ENCODE results near the gene FAM171A1. TPM values are rescaled to one million over a fixed set of nuclear protein-coding genes. Genes with fewer than 3 reads are reported as not detected.
"Not testable (repeated sequence)": the region's sequence is repeated elsewhere in the genome, so short reads cannot be mapped to it uniquely, and the experiment has no call there.

FAM171A1 gene
- total RNA-seq, 1 donor from 2014 or later: 3.9 TPM

DNA sequence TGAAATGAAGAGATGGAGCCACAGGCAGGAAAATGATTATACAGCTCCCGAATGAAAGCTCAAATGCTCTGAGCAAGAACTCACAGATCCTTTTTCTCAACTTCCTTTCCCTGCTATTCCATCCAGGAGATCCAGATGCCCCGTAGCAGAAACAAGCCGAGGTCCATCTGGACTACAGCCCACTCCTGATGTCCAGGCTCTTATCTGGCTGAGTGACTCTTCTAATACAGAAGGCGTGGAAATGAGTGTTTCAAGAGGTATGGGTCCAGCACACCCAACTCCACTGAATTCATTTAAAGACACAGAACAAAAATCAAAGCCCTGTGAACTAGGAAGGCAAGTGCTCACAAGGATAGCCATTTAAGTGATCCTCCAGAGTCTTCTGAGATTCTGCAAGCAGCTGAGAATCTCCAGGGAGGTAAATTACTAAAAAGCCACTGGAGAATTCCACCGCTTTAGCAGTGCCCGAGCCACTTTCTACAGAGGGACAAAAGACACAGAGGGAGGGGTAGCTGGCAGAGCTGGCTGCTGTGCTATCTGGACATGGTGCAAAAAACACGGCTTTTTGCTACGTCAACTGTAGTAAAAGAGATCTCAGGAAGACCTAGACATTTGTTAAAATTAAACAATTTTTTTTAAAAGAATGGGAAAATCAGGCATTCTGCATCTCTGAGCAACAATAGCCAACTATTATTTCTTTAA, 24.5 kb downstream of the FAM171A1 start:
- intact Hi-C loops (cut with micrococcal nuclease): no loop called here

DNA sequence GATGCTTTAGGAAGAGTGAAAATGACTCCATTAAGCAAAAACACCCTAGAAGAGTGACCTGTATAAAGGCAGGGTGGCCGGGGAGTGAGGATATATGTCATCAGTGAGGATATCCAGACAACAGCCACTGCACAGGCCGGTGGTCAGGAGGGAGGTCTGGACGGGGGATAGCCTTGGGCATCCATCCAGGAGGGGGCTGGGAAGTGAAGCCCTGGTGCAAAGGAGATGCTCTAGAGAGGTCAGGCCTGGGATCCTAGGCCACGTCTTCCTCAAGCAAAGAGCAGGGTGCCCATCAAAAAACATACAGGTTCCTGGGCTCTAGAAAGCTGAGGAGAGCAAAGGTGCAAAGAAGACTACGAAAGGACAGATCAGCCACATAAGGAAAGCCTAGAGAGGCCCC, 25.6 kb downstream of the FAM171A1 start:
- intact Hi-C loops (cut with micrococcal nuclease): no loop called here

DNA sequence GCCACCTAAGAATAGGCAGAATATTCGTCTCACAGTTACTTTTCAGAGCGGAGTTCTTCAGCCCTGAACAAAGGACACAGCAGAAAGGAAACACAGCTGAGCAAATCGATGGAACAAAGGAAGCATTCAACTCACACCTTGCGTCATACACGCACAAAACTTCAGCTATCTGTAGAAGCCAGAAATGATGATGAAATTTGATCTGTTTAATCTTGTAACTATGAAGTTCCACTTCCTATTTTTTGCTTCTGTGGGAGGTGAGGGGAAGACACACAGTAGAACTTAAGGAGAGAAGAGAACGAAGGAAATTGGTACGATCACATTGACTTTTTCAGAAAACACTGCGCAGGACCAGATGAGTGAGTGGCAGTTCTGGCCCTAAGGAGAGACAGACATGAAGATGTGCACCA, 26.2 kb downstream of the FAM171A1 start:
- intact Hi-C loops (cut with micrococcal nuclease): loop anchor here (1.0 kb wide), 1 partner anchor 8 kb away; no protein-coding TSS in a partner anchor

DNA sequence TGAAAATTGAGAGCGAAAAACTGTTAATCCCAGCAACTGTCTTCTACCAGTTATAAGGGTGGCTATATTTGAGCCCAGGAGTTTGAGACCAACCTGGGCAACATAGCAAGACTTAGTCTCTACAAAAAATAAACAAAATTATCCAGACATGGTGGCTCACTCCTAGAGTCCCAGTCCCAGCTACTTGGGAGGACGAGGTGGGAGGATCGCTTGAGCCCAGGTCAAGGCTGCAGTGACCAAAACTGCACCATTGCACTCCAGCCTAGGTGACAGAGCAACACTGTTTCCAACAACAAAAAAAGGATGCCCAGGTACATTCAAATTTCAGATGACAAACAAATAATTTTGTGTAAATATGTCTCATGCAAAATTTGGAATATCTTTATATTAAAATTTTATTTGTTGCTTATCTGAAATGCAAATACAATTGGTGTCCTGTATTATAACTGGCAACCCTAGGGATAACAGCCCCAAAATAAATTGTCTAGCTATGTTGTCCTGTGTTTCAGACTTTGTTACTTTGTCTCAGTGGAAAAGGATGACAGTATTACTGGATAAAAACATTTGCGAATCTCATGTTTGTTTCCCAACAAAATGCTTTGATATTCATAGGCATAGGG, 26.7 kb downstream of the FAM171A1 start:
- intact Hi-C loops (cut with micrococcal nuclease): loop anchor here (1.0 kb wide), 1 partner anchor 9 kb away; no protein-coding TSS in a partner anchor

DNA sequence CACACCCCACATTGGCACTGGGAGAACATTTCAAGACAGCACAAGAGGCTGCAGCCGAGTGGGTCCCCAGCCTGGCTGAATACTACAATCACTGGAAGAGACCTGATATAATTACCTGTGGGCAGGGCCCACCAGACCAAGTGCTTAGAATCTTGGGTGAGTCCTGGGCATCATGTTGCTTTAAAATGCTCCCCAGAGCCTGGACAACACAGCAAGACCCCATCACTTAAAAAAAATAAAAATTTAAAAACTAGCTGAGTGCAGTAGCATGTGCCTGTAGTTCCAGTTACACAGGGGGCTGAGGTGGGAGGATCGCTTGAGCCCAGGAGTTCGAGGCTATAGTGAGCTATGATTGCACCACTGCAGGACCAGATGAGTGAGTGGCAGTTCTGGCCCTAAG, 28.1 kb downstream of the FAM171A1 start:
- intact Hi-C loops (cut with micrococcal nuclease): no loop called here

DNA sequence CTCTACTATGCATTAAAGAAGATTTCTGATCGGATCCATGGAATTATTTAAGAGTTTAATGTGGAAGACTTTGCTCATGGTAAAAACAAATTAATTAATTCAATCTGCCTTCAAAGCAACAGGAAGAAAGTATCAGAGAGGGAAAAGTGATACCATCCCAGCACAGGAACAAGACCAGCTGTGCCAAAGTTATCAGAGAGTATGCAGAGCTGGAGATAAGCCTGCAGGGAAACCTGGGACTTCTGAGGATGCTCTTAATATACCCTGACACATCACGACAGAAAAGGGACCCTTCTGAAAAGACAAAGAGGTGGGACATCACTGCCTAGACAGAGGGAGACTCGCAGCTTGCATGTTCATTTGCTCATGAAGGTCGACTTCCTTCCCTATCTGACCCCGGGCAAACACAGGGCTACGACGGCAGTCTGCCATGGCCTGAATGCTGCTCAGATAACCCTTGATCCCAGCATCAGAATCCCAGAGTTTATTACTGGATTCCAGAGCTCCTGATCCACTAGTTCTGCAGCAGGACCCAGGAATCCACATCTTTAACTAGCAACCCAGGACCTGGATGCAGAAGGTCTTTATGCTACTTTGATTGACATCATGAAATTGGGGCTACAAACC, 29.5 kb downstream of the FAM171A1 start:
- intact Hi-C loops (cut with micrococcal nuclease): no loop called here

DNA sequence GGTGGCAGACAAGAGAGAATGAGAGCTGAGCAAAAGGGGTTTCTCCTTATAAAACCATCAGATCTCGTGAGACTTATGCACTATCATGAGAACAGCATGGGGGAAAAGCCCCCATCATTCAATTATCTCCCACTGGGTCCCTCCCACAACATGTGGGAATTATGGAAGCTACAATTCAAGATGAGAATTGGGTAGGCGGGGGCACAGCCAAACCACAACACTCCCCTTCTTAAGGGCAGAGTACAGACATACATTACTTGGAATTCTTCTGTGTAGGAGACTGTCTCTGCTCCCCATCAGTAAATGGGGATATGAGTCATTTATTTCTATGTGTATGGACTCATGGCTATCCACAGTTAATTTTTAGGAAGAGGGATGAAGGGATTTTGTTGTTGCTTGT, 31.2 kb downstream of the FAM171A1 start:
- intact Hi-C loops (cut with micrococcal nuclease): no loop called here

DNA sequence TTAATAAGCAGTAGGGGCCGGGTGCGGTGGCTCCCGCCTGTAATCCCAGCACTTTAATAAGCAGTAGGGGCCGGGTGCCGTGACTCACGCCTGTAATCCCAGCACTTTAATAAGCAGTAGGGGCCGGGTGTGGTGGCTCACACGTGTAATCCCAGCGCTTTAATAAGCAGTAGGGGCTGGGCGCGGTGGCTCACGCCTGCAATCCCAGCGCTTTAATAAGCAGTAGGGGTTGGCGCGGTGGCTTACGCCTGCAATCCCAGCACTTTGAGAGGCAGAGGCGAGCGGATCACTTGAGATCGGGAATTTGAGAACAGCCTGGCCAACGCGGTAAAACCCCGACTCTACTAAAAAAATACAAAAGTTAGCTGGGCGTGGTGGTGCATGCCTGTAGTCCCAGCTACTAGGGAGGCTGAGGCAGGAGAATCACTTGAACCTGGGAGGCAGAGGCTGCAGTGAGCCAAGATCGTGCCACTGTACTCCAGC, 33.6 kb downstream of the FAM171A1 start:
- intact Hi-C loops (cut with micrococcal nuclease): not testable (repeated sequence)

DNA sequence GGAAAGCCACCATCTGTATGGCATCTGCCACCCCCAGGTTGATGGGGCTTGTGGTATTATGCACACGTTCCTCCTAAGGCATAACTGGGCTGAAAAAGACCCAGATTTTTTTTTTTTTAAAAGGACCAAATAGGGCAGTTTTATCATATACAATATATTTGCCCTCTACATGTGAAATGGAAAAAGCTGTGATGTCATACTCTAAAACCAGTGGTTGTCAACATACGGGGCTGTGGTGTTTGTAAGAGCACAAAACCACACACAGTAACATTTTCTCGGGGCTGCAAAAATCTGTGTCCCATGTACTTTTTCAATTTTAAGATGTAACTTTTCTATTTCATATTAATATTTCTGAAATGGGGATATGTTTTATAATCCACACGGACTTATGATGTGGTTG, 34.9 kb downstream of the FAM171A1 start:
- intact Hi-C loops (cut with micrococcal nuclease): no loop called here

DNA sequence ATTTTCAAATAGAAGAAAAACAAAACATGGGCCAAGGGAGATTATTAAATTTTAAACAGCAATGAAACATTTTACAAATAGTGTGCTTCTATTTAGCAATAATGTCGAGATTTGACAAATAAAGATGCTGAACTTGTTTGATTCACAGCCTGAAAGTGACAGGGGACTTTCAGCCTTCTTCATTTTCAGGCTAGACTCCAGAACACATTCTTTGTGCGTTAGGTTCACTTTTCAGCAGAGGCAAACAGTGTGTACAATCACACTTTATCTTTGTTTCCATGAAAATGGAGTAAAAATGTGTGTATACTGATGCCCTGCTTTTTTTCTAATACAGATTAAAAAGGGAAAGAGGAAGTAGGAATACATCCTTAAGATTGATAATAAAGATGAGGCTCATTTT, 35.6 kb downstream of the FAM171A1 start:
- intact Hi-C loops (cut with micrococcal nuclease): no loop called here

DNA sequence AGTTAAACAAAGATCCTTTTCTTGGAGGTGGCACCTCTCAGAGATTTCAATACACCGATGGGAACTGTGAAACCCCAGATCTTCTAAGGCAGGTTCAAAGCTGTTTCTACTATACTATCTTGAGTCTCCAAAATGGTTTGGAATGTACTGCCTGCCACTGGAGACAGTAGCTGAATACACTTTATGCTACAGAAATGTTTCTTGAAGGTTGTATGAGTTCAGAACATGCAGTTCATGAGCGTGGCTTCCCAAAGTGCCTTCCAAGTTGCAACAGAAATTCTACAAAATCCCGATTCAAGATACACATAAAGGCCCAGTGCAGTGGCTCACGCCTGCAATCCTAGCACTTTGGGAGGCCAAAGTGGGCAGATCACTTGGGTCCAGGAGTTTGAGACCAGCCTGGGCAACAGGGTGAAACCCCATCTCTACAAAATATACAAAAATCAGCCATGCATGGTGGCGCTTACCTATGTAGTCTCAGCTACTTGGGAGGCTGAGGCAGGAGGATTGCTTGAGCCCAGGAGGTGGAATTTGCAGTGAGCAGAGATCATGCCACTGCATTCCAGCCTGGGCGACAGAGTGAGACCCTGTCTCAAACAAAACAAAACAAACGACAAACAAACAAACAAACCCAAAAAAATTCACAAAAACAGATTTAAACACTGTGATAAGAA, 36.3 kb downstream of the FAM171A1 start:
- intact Hi-C loops (cut with micrococcal nuclease): no loop called here

DNA sequence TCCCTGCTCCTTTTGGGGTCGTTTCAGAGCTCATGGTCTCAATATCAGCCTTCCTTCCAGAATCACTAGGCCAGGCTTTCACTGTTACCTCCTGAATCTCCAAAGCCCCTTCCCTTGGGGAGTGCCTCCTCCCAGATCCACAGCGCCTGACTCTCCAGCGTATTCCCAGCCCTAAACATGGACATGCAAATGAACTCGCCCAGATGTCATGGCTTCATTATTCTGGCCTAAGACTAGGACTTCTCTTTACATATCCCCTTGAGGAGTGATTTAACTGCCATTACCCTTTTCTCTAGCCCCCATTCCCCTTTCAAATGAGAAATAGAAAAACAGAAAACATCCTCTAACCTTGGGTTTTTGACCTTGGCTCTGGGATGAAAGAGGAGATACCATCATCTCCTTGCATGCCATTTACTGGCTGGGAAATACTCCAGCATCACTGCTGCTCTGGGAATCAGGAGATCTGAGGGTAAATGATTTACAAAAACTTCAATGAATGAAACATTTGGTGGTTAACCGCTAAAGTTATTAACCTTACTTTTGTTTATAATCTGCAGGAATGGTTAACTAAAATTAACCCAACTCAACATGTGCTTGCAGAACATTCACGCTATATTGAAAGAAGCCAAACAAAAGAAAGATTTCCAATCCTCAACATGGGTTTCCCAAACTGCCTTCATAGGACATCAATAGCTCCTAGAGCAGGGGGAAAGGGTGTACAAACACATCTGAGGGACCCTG, 37.0 kb downstream of the FAM171A1 start:
- intact Hi-C loops (cut with micrococcal nuclease): no loop called here

DNA sequence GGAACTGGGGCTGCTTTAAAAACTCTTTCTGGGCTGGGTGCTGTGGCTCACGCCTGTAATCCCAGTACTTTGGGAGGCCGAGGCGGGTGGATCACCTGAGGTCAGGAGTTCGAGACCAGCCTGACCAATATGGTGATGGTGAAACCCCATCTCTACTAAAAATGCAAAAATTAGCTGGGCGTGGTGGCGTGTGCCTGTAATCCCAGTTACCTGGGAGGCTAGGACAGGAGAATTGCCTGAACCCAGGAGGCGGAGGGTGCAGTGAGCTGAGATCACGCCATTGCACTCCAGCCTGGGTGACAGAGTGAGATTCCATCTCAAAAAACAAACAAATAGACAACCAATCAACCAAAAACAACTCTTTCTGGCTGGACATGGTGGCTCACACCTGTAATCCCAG, 37.9 kb downstream of the FAM171A1 start:
- intact Hi-C loops (cut with micrococcal nuclease): not testable (repeated sequence)

DNA sequence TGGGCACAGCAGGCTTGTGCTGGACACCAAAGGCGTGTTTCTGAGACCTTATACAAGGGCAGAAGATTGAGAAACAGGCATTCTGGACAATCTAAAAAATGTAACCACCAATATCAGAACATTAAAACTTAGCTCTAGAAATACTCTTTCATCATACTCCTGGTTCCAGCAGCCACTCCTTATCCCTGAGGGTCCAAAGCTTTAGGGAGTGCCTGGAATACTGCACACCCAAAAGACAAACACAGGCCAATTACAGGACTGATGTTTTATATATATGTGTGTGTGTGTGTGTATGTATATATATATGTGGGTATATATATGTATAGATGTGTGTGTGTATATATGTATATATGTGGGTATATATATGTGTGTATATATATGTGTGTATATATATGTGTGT, 39.6 kb downstream of the FAM171A1 start:
- intact Hi-C loops (cut with micrococcal nuclease): no loop called here

DNA sequence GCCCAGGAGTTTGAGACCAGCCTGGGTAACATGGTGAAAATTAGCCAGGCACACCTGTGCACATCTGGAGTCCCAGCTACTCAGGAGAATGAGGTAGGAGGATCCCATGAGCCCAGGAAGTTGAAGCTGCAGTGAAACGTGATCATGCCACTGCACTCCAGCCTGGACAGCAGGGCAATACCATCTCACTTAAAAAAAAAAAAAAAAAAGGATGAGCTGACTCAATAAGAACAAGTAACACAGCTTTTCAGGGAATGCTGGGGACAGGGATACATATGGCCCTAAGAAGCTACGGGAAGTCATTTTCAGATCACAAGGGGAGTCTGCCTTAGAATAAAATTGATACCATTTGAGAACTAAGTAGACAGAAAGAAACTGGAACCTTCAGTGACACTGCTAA, 41.7 kb downstream of the FAM171A1 start:
- intact Hi-C loops (cut with micrococcal nuclease): no loop called here

DNA sequence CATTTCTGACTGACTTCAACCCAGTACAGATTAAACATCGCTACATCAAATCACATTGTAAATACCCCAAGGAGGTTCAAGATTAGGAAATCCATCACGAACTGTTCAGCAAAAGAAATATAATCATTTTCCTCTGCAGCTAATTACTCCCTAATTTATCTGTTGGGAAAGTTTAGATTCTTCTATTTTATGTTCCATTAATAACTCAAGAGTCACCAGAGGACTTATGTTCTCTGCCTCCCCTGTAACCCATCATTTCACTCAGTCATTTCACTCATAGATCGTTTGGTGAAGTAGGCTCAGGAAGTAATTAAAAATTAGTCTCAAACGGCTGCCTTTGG, 45.2 kb downstream of the FAM171A1 start:
- intact Hi-C loops (cut with micrococcal nuclease): no loop called here

DNA sequence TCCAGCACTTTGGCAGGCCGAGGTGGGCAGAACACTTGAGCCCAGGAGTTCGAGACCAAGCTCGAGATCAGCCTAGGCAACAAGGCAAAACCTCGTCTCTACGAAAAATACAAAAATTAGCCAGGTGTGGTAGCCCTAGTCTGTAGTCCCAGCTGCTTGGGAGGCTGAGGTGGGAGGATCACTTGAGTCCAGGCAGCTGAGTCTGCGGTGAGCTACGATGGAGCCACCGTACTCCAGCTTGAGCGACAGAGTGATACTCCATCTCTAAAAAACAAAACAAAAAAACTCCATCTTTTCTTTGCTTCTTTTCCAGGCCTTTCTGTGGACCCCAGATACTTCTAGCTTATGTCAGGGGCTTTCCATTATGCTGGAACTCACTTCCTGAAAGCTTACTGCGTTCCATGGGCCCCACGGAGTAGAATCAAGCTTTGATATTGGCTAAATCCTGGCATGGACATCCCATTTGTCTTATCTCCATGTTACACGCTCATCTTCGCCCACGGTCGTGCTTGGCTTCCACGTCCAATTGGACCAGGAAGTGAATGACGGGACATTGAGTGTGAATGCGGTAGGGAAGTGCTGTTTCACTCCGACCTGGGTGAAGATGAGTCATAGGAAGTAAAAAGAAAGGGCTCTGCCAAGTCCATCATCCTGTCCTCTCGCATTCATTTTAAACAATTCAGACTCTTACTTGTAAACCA, 45.7 kb downstream of the FAM171A1 start:
- intact Hi-C loops (cut with micrococcal nuclease): no loop called here

DNA sequence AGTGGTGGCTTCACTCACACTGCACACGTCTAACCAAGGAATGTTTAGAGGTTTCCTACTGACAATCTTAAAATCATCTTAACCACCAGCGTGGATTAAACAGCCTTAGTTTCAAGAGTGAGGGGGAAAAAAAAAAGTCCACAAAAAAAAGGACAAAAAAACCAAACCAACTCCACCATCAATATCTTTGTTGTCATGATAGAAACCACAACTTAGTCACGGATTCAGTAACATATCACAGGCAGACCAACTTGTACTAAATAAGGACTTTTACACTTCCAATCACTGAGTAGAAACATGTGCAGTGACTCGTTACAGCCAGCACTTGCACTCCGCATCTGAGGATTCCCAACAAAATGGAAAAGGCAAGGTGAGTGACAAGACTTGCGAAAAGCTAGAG, 46.5 kb downstream of the FAM171A1 start:
- intact Hi-C loops (cut with micrococcal nuclease): no loop called here

DNA sequence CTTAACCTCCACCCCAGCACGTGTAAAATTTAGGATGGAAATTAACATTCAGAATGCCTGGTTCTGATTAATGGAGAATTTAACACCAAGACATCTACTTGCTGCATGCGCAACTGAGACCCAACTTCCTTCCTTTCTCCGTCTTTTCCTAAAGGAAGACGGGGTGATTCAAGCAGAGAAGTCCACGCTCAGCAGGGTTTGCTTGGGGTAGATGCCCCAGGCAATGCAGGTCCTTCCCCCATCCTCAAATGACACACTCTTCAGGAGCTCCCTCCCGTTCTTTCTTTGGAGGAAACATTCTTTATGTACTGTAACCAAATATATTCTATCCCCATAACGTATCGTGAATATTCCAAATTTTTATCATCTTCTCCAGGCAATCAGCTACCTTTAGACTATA, 47.0 kb downstream of the FAM171A1 start:
- intact Hi-C loops (cut with micrococcal nuclease): no loop called here

DNA sequence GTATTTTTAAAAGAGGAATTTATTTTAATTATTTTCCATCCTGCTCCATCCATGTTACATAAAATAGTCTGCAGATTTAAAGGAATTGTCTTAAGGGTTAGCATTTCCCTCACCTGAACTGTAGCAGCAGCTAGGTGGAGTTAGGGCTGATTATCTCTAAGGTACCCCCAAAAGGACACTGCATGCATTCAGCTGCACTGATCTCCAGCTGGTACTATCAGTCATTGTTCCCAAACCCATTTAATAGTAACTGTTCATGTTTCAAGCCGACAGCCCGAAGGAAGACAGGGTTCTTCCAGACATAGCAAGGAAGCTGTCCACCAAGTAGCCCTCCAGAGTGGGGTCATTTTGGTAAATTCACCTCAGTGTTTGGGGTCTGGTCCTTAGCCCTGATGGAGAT, 48.7 kb downstream of the FAM171A1 start:
- intact Hi-C loops (cut with micrococcal nuclease): no loop called here
